IMR-90 (cell line): ENCODE data around the gene ZNF445. TPM values are rescaled to one million over a fixed set of nuclear protein-coding genes. Genes with fewer than 3 reads are reported as not detected.
"Not testable (repeated sequence)": the region's sequence is repeated elsewhere in the genome, so short reads cannot be mapped to it uniquely, and the experiment has no call there.

ENCODE experiments used
- ATAC-seq: fragments of 200-7000 bp; cut with Tn5 transposase; 2 replicates; pipeline ENCODE4 v1.9.1; 2020; ENCODE audit warnings: low read depth, mild to moderate bottlenecking, moderate library complexity
- BruUV-seq: library from RNA; stranded (reverse); fragments of 400-500 nt; replicated peaks from 2 replicates; lab custom pipeline; 2021; lab: Mats Ljungman, UMichigan
- CTCF ChIA-PET: fragments of 300-600 bp; formaldehyde crosslinking; extraction: SDS; loops from one replicate; lab custom pipeline; 2021; ENCODE audit warnings: antibody characterized with exemption; lab: Yijun Ruan, JAX
- POLR2A ChIA-PET: fragments of 300-600 bp; sonication (Branson Sonifier 250); formaldehyde crosslinking; loops from one replicate; lab custom pipeline; 2022; ENCODE audit warnings: antibody characterized with exemption; ENCODE audit not compliant: unreplicated experiment; lab: Charles Lee
- DNase-seq: peaks from one replicate; pipeline ENCODE4 v3.0.0; 2013
- H2AFZ ChIP-seq: replicated peaks from 2 replicates; pipeline ENCODE3; 2013; ENCODE audit warnings: low read length, mild to moderate bottlenecking; ENCODE audit not compliant: poor library complexity
- H2AK5ac ChIP-seq: 2 replicates; pipeline ENCODE4 v1.6.1; 2013; ENCODE audit warnings: low read depth, low read length, inconsistent platforms
- H2AK9ac ChIP-seq: replicated peaks from 2 replicates; pipeline ENCODE3; 2013; ENCODE audit warnings: mild to moderate bottlenecking, low read depth, low read length, moderate library complexity; ENCODE audit not compliant: poor library complexity
- H2BK120ac ChIP-seq: 2 replicates; pipeline ENCODE4 v1.6.1; 2013; ENCODE audit warnings: low read depth, low read length, inconsistent platforms
- H2BK15ac ChIP-seq: 3 replicates; pipeline ENCODE4 v1.6.1; 2013; ENCODE audit warnings: low read depth, low read length, inconsistent platforms
- H2BK20ac ChIP-seq: 2 replicates; pipeline ENCODE4 v1.6.1; 2013; ENCODE audit warnings: low read depth, mild to moderate bottlenecking, inconsistent platforms, low read length, moderate library complexity
- H2BK5ac ChIP-seq: 2 replicates; pipeline ENCODE4 v1.6.1; 2013; ENCODE audit warnings: mild to moderate bottlenecking, low read depth, low read length, inconsistent platforms; ENCODE audit not compliant: poor library complexity, severe bottlenecking
- H3K14ac ChIP-seq: replicated peaks from 2 replicates; pipeline ENCODE4 v1.6.1; 2013; ENCODE audit warnings: low read depth, low read length, inconsistent platforms
- H3K18ac ChIP-seq: 2 replicates; pipeline ENCODE4 v1.6.1; 2013; ENCODE audit warnings: low read depth, low read length, control low read depth
- H3K23ac ChIP-seq: 2 replicates; pipeline ENCODE4 v1.6.1; 2013; ENCODE audit warnings: low read depth, low read length, inconsistent platforms
- H3K27ac ChIP-seq: 2 replicates; pipeline ENCODE4 v1.5.1; 2013; ENCODE audit warnings: mild to moderate bottlenecking, control low read depth, low read length; ENCODE audit not compliant: insufficient read depth
- H3K27me3 ChIP-seq: 2 replicates; pipeline ENCODE4 v1.6.1; 2013; ENCODE audit warnings: low read length; ENCODE audit not compliant: control insufficient read depth, insufficient read depth
- H3K36me3 ChIP-seq: 2 replicates; pipeline ENCODE4 v1.6.1; 2013; ENCODE audit warnings: low read length, mixed read lengths; ENCODE audit not compliant: control insufficient read depth, insufficient read depth
- H3K4ac ChIP-seq: 2 replicates; pipeline ENCODE4 v1.6.1; 2013; ENCODE audit warnings: low read depth, low read length, inconsistent platforms
- H3K4me1 ChIP-seq: 2 replicates; pipeline ENCODE4 v1.6.1; 2013; ENCODE audit warnings: low read length, mixed read lengths; ENCODE audit not compliant: control insufficient read depth, insufficient read depth
- H3K4me2 ChIP-seq: 2 replicates; pipeline ENCODE4 v1.6.1; 2013; ENCODE audit warnings: low read depth, mild to moderate bottlenecking, control low read depth, low read length, moderate library complexity
- H3K4me3 ChIP-seq: 2 replicates; pipeline ENCODE4 v1.5.1; 2013; ENCODE audit warnings: low read depth, mild to moderate bottlenecking, control low read depth, low read length, moderate library complexity; ENCODE audit not compliant: insufficient read depth
- H3K56ac ChIP-seq: 2 replicates; pipeline ENCODE4 v1.6.1; 2013; ENCODE audit warnings: low read length, inconsistent platforms; ENCODE audit not compliant: insufficient read depth; ENCODE audit errors: extremely low read depth
- H3K79me1 ChIP-seq, 2 experiments: 2 replicates each; pipeline ENCODE4 v1.6.1; 2013; ENCODE audit warnings: low read length in 2 of 2, inconsistent platforms in 1 of 2, low read depth in 1 of 2
- H3K9ac ChIP-seq: 2 replicates; pipeline ENCODE4 v1.6.1; 2013; ENCODE audit warnings: low read depth, low read length, control low read depth
- H3K9me1 ChIP-seq: 2 replicates; pipeline ENCODE4 v1.6.1; 2013; ENCODE audit warnings: low read length, inconsistent platforms; ENCODE audit not compliant: insufficient read depth
- H3K9me3 ChIP-seq: 2 replicates; pipeline ENCODE4 v1.6.1; 2013; ENCODE audit warnings: low read length; ENCODE audit not compliant: control insufficient read depth, insufficient read depth
- H4K20me1 ChIP-seq: 2 replicates; pipeline ENCODE4 v1.6.1; 2013; ENCODE audit warnings: low read length, inconsistent platforms; ENCODE audit not compliant: insufficient read depth
- H4K5ac ChIP-seq: 2 replicates; pipeline ENCODE4 v1.6.1; 2013; ENCODE audit warnings: mild to moderate bottlenecking, low read depth, low read length, control low read depth
- H4K8ac ChIP-seq, 2 experiments: 2 replicates each; pipeline ENCODE4 v1.6.1; 2013; ENCODE audit warnings: low read depth in 2 of 2, low read length in 2 of 2, control low read depth in 1 of 2, inconsistent platforms in 1 of 2
- H4K91ac ChIP-seq: 2 replicates; pipeline ENCODE4 v1.6.1; 2013; ENCODE audit warnings: low read depth, low read length, inconsistent platforms; ENCODE audit not compliant: insufficient read depth
- WGBS, 2 experiments: methylation state at CpG; one replicate each; pipeline versions ENCODE4 v1.1.5 to v1.1.7; 2013; ENCODE audit warnings: missing lambda C conversion rate in 2 of 2; ENCODE audit not compliant: insufficient read length in 1 of 2; ENCODE audit errors: extremely low coverage in 2 of 2; 5-methylcytosine and 5-hydroxymethylcytosine counted together
- dilution Hi-C: fragments of 300-500 bp; cut with HindIII; formaldehyde crosslinking; loops from one replicate; pipeline ENCODE4 v1.14.3; 2018; ENCODE audit warnings: low sequenced_read_pairs; ENCODE audit not compliant: unreplicated experiment
- in situ Hi-C: fragments of 300-500 bp; cut with MboI; formaldehyde crosslinking; loops from 3 replicates; pipeline ENCODE4 v1.14.3; 2019; ENCODE audit warnings: low sequenced_read_pairs, inconsistent platforms, mixed read lengths
- intact Hi-C: fragments of 100-400 bp; cut with micrococcal nuclease; formaldehyde crosslinking; loops from 2 replicates; pipeline ENCODE4 v1.10.0; 2022
- polyA plus RNA-seq, 3 experiments: library from polyadenylated mRNA; depleted of rRNA; stranded (reverse); fragments of >200 nt; gene quantifications; 2 replicates each; pipeline ENCODE4 v1.2.3, GENCODE V29; 2012; ENCODE audit warnings: low replicate concordance in 1 of 3
- total RNA-seq: library from RNA; depleted of rRNA; stranded (reverse); fragments of >200 nt; gene quantifications from 2 replicates; pipeline ENCODE4 v1.2.3, GENCODE V29; 2012

The ZNF445 gene
- total and polyA plus RNA-seq, 2 of the 4 experiments (the other 2 are of a cell fraction) = 3.3 to 6.3 TPM

GRCh38 chr3:44503178-44503577, 25.7 kb upstream of the ZNF445 start:
- H3K4ac ChIP-seq, dilution Hi-C loops, intact Hi-C loops, BruUV-seq, H3K14ac ChIP-seq, H4K20me1 ChIP-seq, H2BK15ac ChIP-seq, DNase-seq, H3K4me2 ChIP-seq, H3K27me3 ChIP-seq, H2BK20ac ChIP-seq, CTCF ChIA-PET, H3K4me1 ChIP-seq, ATAC-seq, H2BK5ac ChIP-seq, POLR2A ChIA-PET, H4K91ac ChIP-seq, H3K4me3 ChIP-seq, H4K8ac ChIP-seq, H2BK120ac ChIP-seq, H2AK9ac ChIP-seq, in situ Hi-C loops, H3K9me1 ChIP-seq, H3K27ac ChIP-seq, H2AFZ ChIP-seq, H3K56ac ChIP-seq, H3K18ac ChIP-seq, H2AK5ac ChIP-seq, H3K9ac ChIP-seq, H3K23ac ChIP-seq, H4K5ac ChIP-seq: not testable (repeated sequence)
- Histone ChIP-seq H3K36me3 (peaks cover 16% of the 10 kb centered on the region), H3K9me3 (peaks cover 35% of the 10 kb centered on the region), H3K79me1 (peaks cover 2 to 17% of the 10 kb centered on the region in 2 experiments)
- 83% methylated on average over 1 of the region's 2 CpGs; no CpG with 5 or more reads in 1 of the 2 experiments for WGBS, 2 experiments
